BJ (cell line): ENCODE data around the gene AGTPBP1. TPM values are rescaled to one million over a fixed set of nuclear protein-coding genes. Genes with fewer than 3 reads are reported as not detected.

Experiments used
- CTCF ChIA-PET: fragments of 350-600 bp; formaldehyde crosslinking; extraction: SDS; loops from one replicate; lab custom pipeline; 2021; ENCODE audit warnings: antibody characterized with exemption, inconsistent platforms; lab: Yijun Ruan, JAX
- POLR2A ChIA-PET: fragments of 300-600 bp; sonication (Branson Sonifier 250); formaldehyde crosslinking; extraction: SDS; loops from one replicate; lab custom pipeline; 2021; ENCODE audit warnings: antibody characterized with exemption; lab: Charles Lee
- DNase-seq: peaks from one replicate; pipeline ENCODE4 v3.0.0-alpha.2; 2011; ENCODE audit warnings: low read depth
- H3K27me3 ChIP-seq: 2 replicates; pipeline ENCODE4 v1.6.0; 2011; ENCODE audit warnings: low read length; ENCODE audit not compliant: control insufficient read depth, insufficient read depth
- H3K36me3 ChIP-seq: 2 replicates; pipeline ENCODE4 v1.5.1; 2011; ENCODE audit warnings: low read length; ENCODE audit not compliant: control insufficient read depth, insufficient read depth
- H3K4me3 ChIP-seq: 2 replicates; pipeline ENCODE4 v1.5.1; 2011; ENCODE audit warnings: low read depth, mild to moderate bottlenecking, control low read depth, low read length
- polyA plus RNA-seq: library from polyadenylated mRNA; depleted of rRNA; stranded (reverse); fragments of >200 nt; gene quantifications from 2 replicates; pipeline ENCODE4 v1.2.3, GENCODE V29; 2011
- TF ChIP-seq, protein P1 (sequence below): IDR thresholded peaks from 2 replicates; pipeline ENCODE4 v1.5.1; 2011; ENCODE audit warnings: low read depth, mild to moderate bottlenecking, control low read depth, inconsistent platforms, low read length, moderate library complexity; ENCODE audit not compliant: insufficient read depth

The AGTPBP1 gene
- polyA plus RNA-seq, 1 experiment = 2.5 TPM

DNA sequence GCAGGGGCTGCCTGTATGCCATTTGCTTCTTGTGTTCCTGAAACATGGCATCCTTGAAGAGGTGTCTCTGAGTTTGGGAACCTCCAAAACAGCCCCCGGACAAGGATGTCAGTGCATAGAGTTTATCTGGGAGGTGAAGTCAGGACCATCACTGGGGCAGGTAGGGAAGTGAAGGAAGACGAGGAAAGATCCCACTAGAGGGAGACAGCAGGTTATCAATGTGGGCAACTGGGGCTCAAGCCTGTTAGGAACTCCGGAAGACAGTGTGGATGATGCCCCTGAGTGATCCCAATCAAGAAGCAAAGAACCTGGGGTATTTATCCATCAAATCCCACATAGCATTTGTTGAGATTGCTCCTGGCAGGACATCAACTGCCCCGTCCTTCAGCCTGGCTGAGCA is 233.1 kb downstream of the AGTPBP1 start:
- H3K36me3 ChIP-seq = no peaks in the 10 kb centered on the region
- H3K4me3 ChIP-seq = no peak overlapping the region
- CTCF ChIA-PET = interaction anchor here (0.6 to 0.9 kb wide), 3 partner anchors 14 to 101 kb away, joined by 3 to 6 read pairs (median 4); no protein-coding TSS in a partner anchor
- TF ChIP-seq, protein P1, sequence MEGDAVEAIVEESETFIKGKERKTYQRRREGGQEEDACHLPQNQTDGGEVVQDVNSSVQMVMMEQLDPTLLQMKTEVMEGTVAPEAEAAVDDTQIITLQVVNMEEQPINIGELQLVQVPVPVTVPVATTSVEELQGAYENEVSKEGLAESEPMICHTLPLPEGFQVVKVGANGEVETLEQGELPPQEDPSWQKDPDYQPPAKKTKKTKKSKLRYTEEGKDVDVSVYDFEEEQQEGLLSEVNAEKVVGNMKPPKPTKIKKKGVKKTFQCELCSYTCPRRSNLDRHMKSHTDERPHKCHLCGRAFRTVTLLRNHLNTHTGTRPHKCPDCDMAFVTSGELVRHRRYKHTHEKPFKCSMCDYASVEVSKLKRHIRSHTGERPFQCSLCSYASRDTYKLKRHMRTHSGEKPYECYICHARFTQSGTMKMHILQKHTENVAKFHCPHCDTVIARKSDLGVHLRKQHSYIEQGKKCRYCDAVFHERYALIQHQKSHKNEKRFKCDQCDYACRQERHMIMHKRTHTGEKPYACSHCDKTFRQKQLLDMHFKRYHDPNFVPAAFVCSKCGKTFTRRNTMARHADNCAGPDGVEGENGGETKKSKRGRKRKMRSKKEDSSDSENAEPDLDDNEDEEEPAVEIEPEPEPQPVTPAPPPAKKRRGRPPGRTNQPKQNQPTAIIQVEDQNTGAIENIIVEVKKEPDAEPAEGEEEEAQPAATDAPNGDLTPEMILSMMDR = no peak
- DNase-seq = no peak
- POLR2A ChIA-PET = no interaction called here
- no peaks in the 10 kb centered on the region for H3K27me3 ChIP-seq

DNA sequence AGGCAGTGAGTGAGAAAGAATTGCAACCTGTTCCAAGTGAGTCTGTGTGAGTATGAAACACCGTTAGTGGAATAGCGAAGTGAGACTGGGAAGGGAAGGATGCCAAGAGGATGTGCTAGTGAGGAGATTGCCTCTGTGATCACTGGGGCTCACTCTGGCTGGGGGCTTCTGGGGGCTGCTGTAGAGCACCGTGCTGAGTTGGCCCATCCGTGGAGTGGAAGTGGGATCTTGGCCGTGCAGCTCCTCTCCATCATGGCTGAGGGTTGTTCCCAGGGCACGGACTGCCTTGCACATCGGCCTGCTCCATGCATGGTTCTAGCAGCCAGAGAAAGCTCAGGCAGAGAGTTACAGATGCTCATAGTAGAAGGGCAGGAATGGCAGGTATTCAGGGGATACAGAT is 236.1 kb downstream of the AGTPBP1 start:
- H3K27me3 ChIP-seq = no peaks in the 10 kb centered on the region
- CTCF ChIA-PET = no interaction called here
- no peak for DNase-seq

GRCh38 chr9:85502815-85503655 is 238.7 kb downstream of the AGTPBP1 start:
- POLR2A ChIA-PET = no interaction called here
- Histone ChIP-seq H3K4me3 (no peak overlapping the region), H3K27me3 (no peaks in the 10 kb centered on the region), H3K36me3 (no peaks in the 10 kb centered on the region)
- TF ChIP-seq, protein P1 = no peak
- CTCF ChIA-PET = interaction anchor here (0.7 to 3.1 kb wide), 2 partner anchors 34 to 107 kb away, joined by 3 to 13 read pairs; no protein-coding TSS in a partner anchor
- no peak for DNase-seq

More for the DNA sequence above, 236.1 kb downstream of the AGTPBP1 start:
- Histone ChIP-seq H3K4me3 (no peak overlapping the region), H3K36me3 (no peaks in the 10 kb centered on the region)
- TF ChIP-seq, protein P1 = no peak
- POLR2A ChIA-PET = no interaction called here

DNA sequence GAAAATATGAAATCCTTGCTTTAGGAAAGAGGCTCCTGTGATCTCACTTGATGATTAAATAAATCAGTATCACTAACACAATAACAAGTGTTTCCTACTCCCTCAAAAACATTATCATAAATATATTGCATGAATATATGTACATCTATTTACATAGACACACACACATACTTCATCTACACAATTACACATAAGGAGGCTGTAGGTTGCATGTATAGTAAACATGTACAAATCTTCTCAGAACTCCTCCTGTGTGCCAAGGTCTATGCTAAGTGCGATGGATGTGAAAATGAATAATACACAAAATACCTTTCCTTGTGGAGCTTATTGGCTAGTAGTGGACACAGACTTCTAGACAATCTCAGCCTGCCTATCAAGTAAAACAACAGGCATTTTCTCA is 239.9 kb downstream of the AGTPBP1 start:
- Histone ChIP-seq H3K27me3 (no peaks in the 10 kb centered on the region), H3K4me3 (no peak overlapping the region), H3K36me3 (no peaks in the 10 kb centered on the region)
- POLR2A ChIA-PET = no interaction called here
- TF ChIP-seq, protein P1 = no peak
- no peak for DNase-seq
- CTCF ChIA-PET = interaction anchor here (3.1 kb wide), 1 partner anchor 108 kb away, joined by 13 read pairs; no protein-coding TSS in a partner anchor

GRCh38 chr9:85501456-85501855 is 240.3 kb downstream of the AGTPBP1 start:
- ChIA-PET POLR2A (no interaction called here), CTCF (interaction anchor here (3.1 kb wide), 1 partner anchor 109 kb away, joined by 13 read pairs; no protein-coding TSS in a partner anchor)
- no peaks in the 10 kb centered on the region for H3K27me3 ChIP-seq

More at GRCh38 chr9:85501456-85501855, 240.3 kb downstream of the AGTPBP1 start:
- Histone ChIP-seq H3K36me3 (no peaks in the 10 kb centered on the region), H3K4me3 (no peak overlapping the region)
- DNase-seq = no peak
- TF ChIP-seq, protein P1 = no peak
